Endodermal cell (in vitro differentiated cells): ENCODE results near the gene NEDD4L. TPM values are rescaled to one million over a fixed set of nuclear protein-coding genes. Genes with fewer than 3 reads are reported as not detected.

Experiments used
- DNase-seq: peaks from one replicate; pipeline ENCODE4 v3.0.0-alpha.2; 2017
- H3K27ac ChIP-seq: 2 replicates; pipeline ENCODE4 v1.5.1; 2013; ENCODE audit warnings: mild to moderate bottlenecking, low read depth, low read length, moderate library complexity
- H3K27me3 ChIP-seq: 2 replicates; pipeline ENCODE4 v1.6.1; 2013; ENCODE audit warnings: mild to moderate bottlenecking, low read length, moderate library complexity; ENCODE audit not compliant: insufficient read depth, control insufficient read depth, poor library complexity, severe bottlenecking
- H3K36me3 ChIP-seq: 2 replicates; pipeline ENCODE4 v1.7.0; 2013; ENCODE audit warnings: mild to moderate bottlenecking, low read length, moderate library complexity; ENCODE audit not compliant: control insufficient read depth, insufficient read depth
- H3K4me1 ChIP-seq: one replicate; pipeline ENCODE4 v1.7.0; 2013; ENCODE audit warnings: low read length; ENCODE audit not compliant: control insufficient read depth, insufficient read depth
- H3K4me3 ChIP-seq: 2 replicates; pipeline ENCODE4 v1.5.1; 2013; ENCODE audit warnings: mild to moderate bottlenecking, low read length, moderate library complexity
- H3K9ac ChIP-seq: 2 replicates; pipeline ENCODE4 v1.6.1; 2013; ENCODE audit warnings: mild to moderate bottlenecking, low read length, moderate library complexity; ENCODE audit not compliant: poor library complexity, severe bottlenecking; ENCODE audit errors: extremely low read depth
- H3K9me3 ChIP-seq: 2 replicates; pipeline ENCODE4 v1.6.1; 2013; ENCODE audit warnings: mild to moderate bottlenecking, low read length, moderate library complexity; ENCODE audit not compliant: control insufficient read depth
- H3K27ac Mint-ChIP-seq: 2 replicates; pipeline ENCODE4 v1.8.0; 2020; ENCODE audit warnings: mixed read lengths
- H3K27me3 Mint-ChIP-seq: 2 replicates; pipeline ENCODE4 v1.8.0; 2021; ENCODE audit warnings: mild to moderate bottlenecking, mixed read lengths; ENCODE audit not compliant: insufficient read depth
- H3K36me3 Mint-ChIP-seq: 2 replicates; pipeline ENCODE4 v1.8.0; 2020; ENCODE audit warnings: low read depth, mixed read lengths
- H3K4me1 Mint-ChIP-seq: 2 replicates; pipeline ENCODE4 v1.8.0; 2020; ENCODE audit warnings: mixed read lengths
- H3K4me3 Mint-ChIP-seq: 2 replicates; pipeline ENCODE4 v1.8.0; 2020; ENCODE audit warnings: mild to moderate bottlenecking, moderate library complexity, mixed read lengths
- H3K9me3 Mint-ChIP-seq: 2 replicates; pipeline ENCODE4 v1.8.0; 2020; ENCODE audit warnings: mild to moderate bottlenecking, mixed read lengths
- WGBS, 2 experiments: methylation state at CpG; one replicate each; pipeline versions ENCODE4 v1.1.5 to v1.1.7; 2013; ENCODE audit warnings: missing lambda C conversion rate in 2 of 2, mixed read lengths in 1 of 2; ENCODE audit not compliant: insufficient coverage in 1 of 2, insufficient read length in 1 of 2; 5-methylcytosine and 5-hydroxymethylcytosine counted together
- total RNA-seq, 2 donors: library from RNA; stranded (reverse); fragmentation: NEBNext Ultra II Directional in 1 of 2; extraction: Animal tissue kit (Norgen Biotek cat#: 25700) in 1 of 2; gene quantifications; 2 replicates in 1 of 2; 3 replicates in 1 of 2; pipeline ENCODE4 v1.2.1, GENCODE V29; 2021
- TF ChIP-seq, protein P1 (sequence below): fragments of 200-600 bp; sonication (generic); conservative IDR thresholded peaks from 2 replicates; pipeline ENCODE4 v1.5.0; 2021; ENCODE audit warnings: antibody characterized with exemption, mild to moderate bottlenecking

NEDD4L gene
- total RNA-seq, 2 donors from 2014 or later = 70.5 to 75.3 TPM

DNA sequence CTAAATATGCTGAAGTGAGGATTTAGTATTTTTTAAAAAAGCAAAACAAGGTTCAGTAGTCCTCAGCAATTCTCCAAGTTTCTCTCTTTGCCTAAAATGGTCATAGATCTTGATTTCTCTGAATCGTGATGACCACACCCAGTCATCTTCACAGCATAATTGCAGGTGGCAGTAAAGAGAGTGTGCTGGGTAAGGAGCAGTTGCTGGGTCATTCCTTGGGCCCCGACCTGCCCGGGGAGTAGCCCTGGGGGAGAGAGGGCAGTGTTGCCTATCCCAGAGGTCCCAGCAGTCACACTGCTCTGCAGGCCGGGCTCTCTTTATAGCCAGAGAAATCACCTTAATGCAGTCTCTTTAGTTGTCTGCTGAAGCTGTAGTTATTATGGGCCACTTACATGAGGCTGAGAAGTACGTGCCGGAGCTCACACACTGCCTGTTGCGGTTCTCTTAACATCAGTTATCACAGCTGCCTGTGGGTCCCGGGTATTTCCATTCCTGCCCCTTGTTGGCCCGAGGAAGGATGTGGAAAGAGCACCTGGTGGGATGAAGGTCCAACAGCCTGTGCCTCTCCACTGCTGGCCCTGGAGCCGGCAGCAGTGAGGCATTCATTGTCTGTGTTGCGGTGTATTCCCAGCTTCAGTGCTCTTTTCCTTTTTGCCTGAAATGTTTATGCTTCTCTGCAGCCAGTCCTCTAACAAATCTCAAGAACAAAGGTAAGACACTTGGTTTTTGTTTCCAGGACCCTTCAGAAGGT is 354.8 kb downstream of the NEDD4L start:
- no peak overlapping the region for H3K9ac ChIP-seq
- no peak overlapping the region for H3K27ac ChIP-seq
- TF ChIP-seq, protein P1, sequence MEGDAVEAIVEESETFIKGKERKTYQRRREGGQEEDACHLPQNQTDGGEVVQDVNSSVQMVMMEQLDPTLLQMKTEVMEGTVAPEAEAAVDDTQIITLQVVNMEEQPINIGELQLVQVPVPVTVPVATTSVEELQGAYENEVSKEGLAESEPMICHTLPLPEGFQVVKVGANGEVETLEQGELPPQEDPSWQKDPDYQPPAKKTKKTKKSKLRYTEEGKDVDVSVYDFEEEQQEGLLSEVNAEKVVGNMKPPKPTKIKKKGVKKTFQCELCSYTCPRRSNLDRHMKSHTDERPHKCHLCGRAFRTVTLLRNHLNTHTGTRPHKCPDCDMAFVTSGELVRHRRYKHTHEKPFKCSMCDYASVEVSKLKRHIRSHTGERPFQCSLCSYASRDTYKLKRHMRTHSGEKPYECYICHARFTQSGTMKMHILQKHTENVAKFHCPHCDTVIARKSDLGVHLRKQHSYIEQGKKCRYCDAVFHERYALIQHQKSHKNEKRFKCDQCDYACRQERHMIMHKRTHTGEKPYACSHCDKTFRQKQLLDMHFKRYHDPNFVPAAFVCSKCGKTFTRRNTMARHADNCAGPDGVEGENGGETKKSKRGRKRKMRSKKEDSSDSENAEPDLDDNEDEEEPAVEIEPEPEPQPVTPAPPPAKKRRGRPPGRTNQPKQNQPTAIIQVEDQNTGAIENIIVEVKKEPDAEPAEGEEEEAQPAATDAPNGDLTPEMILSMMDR = no peak
- no peaks in the 10 kb centered on the region for H3K4me1 Mint-ChIP-seq
- H3K9me3 Mint-ChIP-seq = no peaks in the 10 kb centered on the region
- no peaks in the 10 kb centered on the region for H3K27me3 Mint-ChIP-seq
- no peaks in the 10 kb centered on the region for H3K27me3 ChIP-seq
- no peak overlapping the region for H3K27ac Mint-ChIP-seq
- H3K4me3 Mint-ChIP-seq = no peak overlapping the region
- H3K9me3 ChIP-seq = no peaks in the 10 kb centered on the region
- peaks cover 8% of the 10 kb centered on the region for H3K36me3 Mint-ChIP-seq
- H3K36me3 ChIP-seq = peaks cover 27% of the 10 kb centered on the region
- DNase-seq = peak; percentile 39
- WGBS, 2 experiments = 90 to 95% methylated on average over 10 to 11 of the region's 11 CpGs
- no peaks in the 10 kb centered on the region for H3K4me1 ChIP-seq
- H3K4me3 ChIP-seq = no peak overlapping the region

DNA sequence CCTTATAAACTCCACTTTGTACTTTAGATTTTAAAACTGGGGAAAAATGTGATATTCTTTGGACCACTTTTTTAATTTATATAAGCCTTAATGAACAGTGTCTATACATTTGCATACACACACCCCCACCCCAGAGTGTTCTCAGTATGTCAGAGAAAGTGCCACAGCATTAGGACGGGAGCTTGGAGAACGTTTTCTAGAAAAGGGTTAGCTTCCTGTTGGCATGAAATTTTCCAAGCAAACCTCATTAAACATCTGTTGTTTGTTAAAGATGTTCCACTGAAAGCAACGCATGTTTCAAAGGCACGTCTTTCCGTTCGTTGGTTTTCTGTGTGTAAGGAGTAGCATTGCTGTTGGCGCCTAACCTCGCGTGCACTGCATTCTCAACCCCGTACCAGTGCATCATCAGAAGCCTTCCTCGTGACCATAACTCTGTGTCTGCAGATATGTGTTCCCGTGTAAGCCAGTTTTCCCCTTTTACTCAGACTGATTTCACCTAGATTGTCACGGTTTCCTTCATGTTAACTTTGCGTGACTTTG is 356.4 kb downstream of the NEDD4L start:
- Histone ChIP-seq H3K4me1 (no peaks in the 10 kb centered on the region), H3K27me3 (no peaks in the 10 kb centered on the region), H3K36me3 (peaks cover 16% of the 10 kb centered on the region), H3K27ac (no peak overlapping the region), H3K9ac (no peak overlapping the region), H3K9me3 (no peaks in the 10 kb centered on the region), H3K4me3 (no peak overlapping the region)
- TF ChIP-seq, protein P1 = no peak
- Mint-ChIP-seq H3K4me3 (no peak overlapping the region), H3K9me3 (no peaks in the 10 kb centered on the region), H3K27me3 (no peaks in the 10 kb centered on the region), H3K4me1 (no peaks in the 10 kb centered on the region), H3K27ac (no peak overlapping the region), H3K36me3 (peaks cover 8% of the 10 kb centered on the region)
- WGBS, 2 experiments = 91 to 92% methylated on average over 10 to 13 of the region's 14 CpGs
- DNase-seq = peak; percentile 18

DNA sequence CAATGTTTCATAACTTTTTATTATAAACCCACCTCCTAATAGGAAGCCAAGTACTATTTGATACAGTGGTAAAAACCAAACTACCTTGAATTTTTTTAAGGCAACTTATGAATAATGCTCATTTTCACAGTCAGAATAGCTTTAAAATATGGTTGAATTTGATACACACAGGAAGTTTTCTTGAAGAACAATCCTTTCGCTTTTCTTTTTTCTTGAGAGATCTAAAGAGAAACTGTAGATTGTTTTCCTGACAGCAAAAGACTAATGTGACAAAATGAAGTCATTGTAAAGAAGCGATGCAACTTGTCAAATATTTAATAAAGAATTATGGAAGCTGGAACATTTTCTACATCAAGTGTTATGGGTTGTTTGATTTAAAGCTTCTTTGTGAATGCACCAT is 357.2 kb downstream of the NEDD4L start:
- Mint-ChIP-seq H3K4me1 (no peaks in the 10 kb centered on the region), H3K4me3 (no peak overlapping the region), H3K9me3 (no peaks in the 10 kb centered on the region), H3K36me3 (peaks cover 3% of the 10 kb centered on the region), H3K27ac (no peak overlapping the region), H3K27me3 (peaks cover 4% of the 10 kb centered on the region)
- Histone ChIP-seq H3K9ac (no peak overlapping the region), H3K4me3 (no peak overlapping the region), H3K27ac (no peak overlapping the region), H3K27me3 (no peaks in the 10 kb centered on the region), H3K36me3 (peaks cover 14% of the 10 kb centered on the region), H3K4me1 (no peaks in the 10 kb centered on the region), H3K9me3 (no peaks in the 10 kb centered on the region)
- 92 to 100% methylated on average over 2 of the region's 2 CpGs for WGBS, 2 experiments
- DNase-seq = no peak
- TF ChIP-seq, protein P1 = no peak
